ENCODE data around the gene PPM1L. TPM values are rescaled to one million over a fixed set of nuclear protein-coding genes. Genes with fewer than 3 reads are reported as not detected.
A peak's percentile ranks its signal among the peaks of the same experiment; 100 is the strongest.

The PPM1L gene
- total RNA-seq, 1 experiment from 2014 or later: 13.2 TPM

DNA sequence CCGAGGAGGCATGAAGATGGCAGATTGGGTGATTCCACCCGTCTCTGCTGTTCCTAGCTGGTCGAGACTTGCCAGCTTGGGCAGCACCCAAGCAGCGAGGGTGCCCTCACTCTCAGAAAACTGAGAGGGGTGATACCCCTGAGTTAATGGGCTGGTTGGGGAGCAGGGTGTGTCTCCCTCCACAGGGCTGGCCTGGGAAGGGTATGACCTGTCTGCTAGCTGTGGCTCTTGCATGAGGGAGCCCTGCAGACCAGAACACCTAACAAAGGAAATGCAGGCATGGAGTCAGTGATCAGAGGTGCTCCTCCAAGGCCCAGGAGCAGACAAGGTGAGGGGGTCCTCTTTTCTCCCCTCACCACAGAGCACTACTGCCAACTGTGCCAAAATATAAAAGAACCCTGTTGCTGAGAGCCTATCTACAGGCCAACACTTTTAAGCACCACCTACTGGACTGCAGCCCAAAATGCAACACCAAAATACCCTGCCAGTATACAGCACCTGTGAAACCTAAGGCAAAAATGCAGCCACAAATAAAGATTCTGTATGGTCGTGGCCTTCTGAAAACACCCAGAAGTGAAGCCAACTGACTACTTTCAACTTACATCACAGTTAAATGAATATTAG, 35.8 kb upstream of the PPM1L start:
- no peak overlapping the region for H3K4me2 ChIP-seq (ENCODE audit: low read length)
- DNase-seq (ENCODE audit: low read depth, low spot score) (no peak), ATAC-seq (peak; percentile 86)
- ChIA-PET CTCF (no interaction called here), RAD21 (ENCODE audit: low non-redundant PET in 1 of 2, low total read pairs in 2 of 2, uncharacterized antibody in 2 of 2, unreplicated experiment in 2 of 2) (no interaction called here), POLR2A (no interaction called here)
- no peaks in the 10 kb centered on the region for H3K36me3 ChIP-seq (ENCODE audit: control insufficient read depth in 1 of 2, insufficient read depth in 2 of 2, low read length in 2 of 2)
- TF ChIP-seq CBX3 (IDR thresholded peaks at IDR 0.05; ENCODE audit: low read depth) (no peak), POLR2AphosphoS5 (IDR thresholded peaks at IDR 0.05; ENCODE audit: low read depth, low read length) (no peak), RAD21 (IDR thresholded peaks at IDR 0.05; ENCODE audit: low read depth) (peak; percentile 22; the same call in 1 of the 2 replicates), CEBPB (IDR thresholded peaks at IDR 0.05; ENCODE audit: low read depth) (no peak), POLR2A (IDR thresholded peaks at IDR 0.05; ENCODE audit: borderline replicate concordance, extremely low read depth, insufficient read depth, insufficient read length) (no peak), EZH2phosphoT487 (IDR thresholded peaks at IDR 0.05; ENCODE audit: borderline replicate concordance) (no peak)
- TF ChIP-seq, protein P1, sequence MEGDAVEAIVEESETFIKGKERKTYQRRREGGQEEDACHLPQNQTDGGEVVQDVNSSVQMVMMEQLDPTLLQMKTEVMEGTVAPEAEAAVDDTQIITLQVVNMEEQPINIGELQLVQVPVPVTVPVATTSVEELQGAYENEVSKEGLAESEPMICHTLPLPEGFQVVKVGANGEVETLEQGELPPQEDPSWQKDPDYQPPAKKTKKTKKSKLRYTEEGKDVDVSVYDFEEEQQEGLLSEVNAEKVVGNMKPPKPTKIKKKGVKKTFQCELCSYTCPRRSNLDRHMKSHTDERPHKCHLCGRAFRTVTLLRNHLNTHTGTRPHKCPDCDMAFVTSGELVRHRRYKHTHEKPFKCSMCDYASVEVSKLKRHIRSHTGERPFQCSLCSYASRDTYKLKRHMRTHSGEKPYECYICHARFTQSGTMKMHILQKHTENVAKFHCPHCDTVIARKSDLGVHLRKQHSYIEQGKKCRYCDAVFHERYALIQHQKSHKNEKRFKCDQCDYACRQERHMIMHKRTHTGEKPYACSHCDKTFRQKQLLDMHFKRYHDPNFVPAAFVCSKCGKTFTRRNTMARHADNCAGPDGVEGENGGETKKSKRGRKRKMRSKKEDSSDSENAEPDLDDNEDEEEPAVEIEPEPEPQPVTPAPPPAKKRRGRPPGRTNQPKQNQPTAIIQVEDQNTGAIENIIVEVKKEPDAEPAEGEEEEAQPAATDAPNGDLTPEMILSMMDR (IDR thresholded peaks at IDR 0.05 in 2 of 3, conservative IDR thresholded peaks at IDR 0.05 in 1 of 3; ENCODE audit: borderline replicate concordance in 1 of 3, insufficient read depth in 1 of 3, low read depth in 2 of 3, low read length in 2 of 3): peak; percentile 7 to 46 (median 44); a peak in 4 of 6 replicates
- intact Hi-C loops (cut with micrococcal nuclease): no loop called here
- no peaks in the 10 kb centered on the region for H3K4me1 ChIP-seq (ENCODE audit: control insufficient read depth in 1 of 2, insufficient read depth in 2 of 2, low read length in 2 of 2)
- H3K4me3 ChIP-seq (replicated peaks in 1 of 2; ENCODE audit: low read depth in 1 of 2, low read length in 2 of 2): no peak overlapping the region
- H3K27me3 ChIP-seq (ENCODE audit: insufficient read depth, low read length): no peaks in the 10 kb centered on the region
- no peak overlapping the region for H3K27ac ChIP-seq (ENCODE audit: low read depth, low read length)
- H3K9me2 ChIP-seq (ENCODE audit: insufficient read depth): no peaks in the 10 kb centered on the region
- no peaks in the 10 kb centered on the region for H4K20me1 ChIP-seq (ENCODE audit: insufficient read depth)
- H3K79me2 ChIP-seq (ENCODE audit: insufficient read depth, low read length): no peaks in the 10 kb centered on the region
- BruUV-seq (replicated peaks): no TSS peak
- H3K9ac ChIP-seq (ENCODE audit: low read length): no peak overlapping the region
- no peaks in the 10 kb centered on the region for H3K9me3 ChIP-seq (ENCODE audit: control insufficient read depth in 1 of 2, insufficient read depth in 1 of 2, low read depth in 1 of 2, low read length in 2 of 2)
- no peak overlapping the region for H2AFZ ChIP-seq (ENCODE audit: low read depth, low read length, poor library complexity, severe bottlenecking)

DNA sequence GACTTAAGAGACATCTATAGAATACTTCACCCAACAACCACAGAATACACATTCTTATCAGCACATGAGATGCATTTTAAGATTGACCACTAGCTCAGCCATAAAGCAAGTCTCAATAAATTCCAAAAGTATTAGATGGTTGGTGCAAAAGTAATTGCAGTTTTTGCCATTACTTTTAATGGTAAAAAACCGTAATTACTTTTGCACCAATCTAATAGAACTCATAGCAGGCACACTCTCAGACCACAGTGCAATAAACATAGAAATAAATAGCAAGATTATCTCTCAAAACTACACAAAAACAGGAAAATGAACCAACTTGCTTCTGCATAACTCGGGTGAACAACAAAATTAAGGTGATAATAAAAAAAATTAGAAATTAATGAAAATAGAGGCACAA, 33.7 kb upstream of the PPM1L start:
- no peaks in the 10 kb centered on the region for H3K9me3 ChIP-seq (ENCODE audit: control insufficient read depth in 1 of 2, insufficient read depth in 1 of 2, low read depth in 1 of 2, low read length in 2 of 2)
- H3K4me1 ChIP-seq (ENCODE audit: control insufficient read depth in 1 of 2, insufficient read depth in 2 of 2, low read length in 2 of 2): no peaks in the 10 kb centered on the region
- RAD21 ChIA-PET (ENCODE audit: low non-redundant PET in 1 of 2, low total read pairs in 2 of 2, uncharacterized antibody in 2 of 2, unreplicated experiment in 2 of 2): no interaction called here
- no peaks in the 10 kb centered on the region for H3K27me3 ChIP-seq (ENCODE audit: insufficient read depth, low read length)
- no peak overlapping the region for H3K4me3 ChIP-seq (replicated peaks in 1 of 2; ENCODE audit: low read depth in 1 of 2, low read length in 2 of 2)
- no peaks in the 10 kb centered on the region for H4K20me1 ChIP-seq (ENCODE audit: insufficient read depth)
- H3K27ac ChIP-seq (ENCODE audit: low read depth, low read length): no peak overlapping the region
- intact Hi-C loops (cut with micrococcal nuclease): no loop called here
- H2AFZ ChIP-seq (ENCODE audit: low read depth, low read length, poor library complexity, severe bottlenecking): no peak overlapping the region
- CTCF ChIA-PET: no interaction called here
- no peak for DNase-seq (ENCODE audit: low read depth, low spot score)
- H3K4me2 ChIP-seq (ENCODE audit: low read length): no peak overlapping the region
- no peak for TF ChIP-seq CBX3 (IDR thresholded peaks at IDR 0.05; ENCODE audit: low read depth)
- TF ChIP-seq, protein P2, sequence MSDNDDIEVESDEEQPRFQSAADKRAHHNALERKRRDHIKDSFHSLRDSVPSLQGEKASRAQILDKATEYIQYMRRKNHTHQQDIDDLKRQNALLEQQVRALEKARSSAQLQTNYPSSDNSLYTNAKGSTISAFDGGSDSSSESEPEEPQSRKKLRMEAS (IDR thresholded peaks at IDR 0.05): no peak
- TF ChIP-seq FOSL1 (IDR thresholded peaks at IDR 0.05; ENCODE audit: low read depth): no peak
- no peak for TF ChIP-seq ZFX (IDR thresholded peaks at IDR 0.05)
- TF ChIP-seq JUND (IDR thresholded peaks at IDR 0.05): no peak
- no peak for TF ChIP-seq EGR1 (IDR thresholded peaks at IDR 0.05; ENCODE audit: low read depth)
- POLR2A ChIA-PET: no interaction called here
- no peaks in the 10 kb centered on the region for H3K36me3 ChIP-seq (ENCODE audit: control insufficient read depth in 1 of 2, insufficient read depth in 2 of 2, low read length in 2 of 2)
- no peak for ATAC-seq
- no peaks in the 10 kb centered on the region for H3K79me2 ChIP-seq (ENCODE audit: insufficient read depth, low read length)
- no peaks in the 10 kb centered on the region for H3K9me2 ChIP-seq (ENCODE audit: insufficient read depth)
- H3K9ac ChIP-seq (ENCODE audit: low read length): no peak overlapping the region
- BruUV-seq (replicated peaks): no TSS peak

All from HCT116 (cell line).